HG02973 (cell line): ENCODE results near the gene TTLL5.

Experiments used
- ATAC-seq: cut with Tn5 transposase; IDR thresholded peaks from one replicate; pipeline ENCODE4 v1.9.1; 2021; ENCODE audit warnings: moderate library complexity; ENCODE audit not compliant: unreplicated experiment

The TTLL5 gene

GRCh38 chr14:75981426-75982265 lies 320.6 kb downstream of the TTLL5 start, which contains the start of gene TGFB3:
TSS of gene TGFB3 (minus strand) at chr14:75981995. CDS start at chr14:75980893, 1,102 bp downstream.
- ATAC-seq, result no peak

GRCh38 chr14:75982266-75983018 lies 321.4 kb downstream of the TTLL5 start:
- ATAC-seq, result no peak

GRCh38 chr14:75983019-75983358 lies 321.9 kb downstream of the TTLL5 start:
- ATAC-seq, result no peak

GRCh38 chr14:75984674-75985073 lies 323.6 kb downstream of the TTLL5 start:
- no peak for ATAC-seq

- ATAC-seq, result peak; percentile 66
These were observed 324.8 kb downstream of the TTLL5 start, which contains the start of gene IFT43 for GRCh38 chr14:75985618-75986438. TSS of gene IFT43 (plus strand) at chr14:75985763. CDS start at chr14:75985787, 24 bp downstream.

GRCh38 chr14:75986439-75986765 lies 325.4 kb downstream of the TTLL5 start:
- no peak for ATAC-seq

GRCh38 chr14:75987201-75987970 lies 326.3 kb downstream of the TTLL5 start:
- ATAC-seq, result no peak

- ATAC-seq, result no peak
These were observed 328.1 kb downstream of the TTLL5 start for GRCh38 chr14:75989134-75989533.

GRCh38 chr14:75990297-75990696 lies 329.3 kb downstream of the TTLL5 start:
- no peak for ATAC-seq

- no peak for ATAC-seq
These were observed 330.7 kb downstream of the TTLL5 start for GRCh38 chr14:75991753-75992152.

GRCh38 chr14:75993567-75994041 lies 332.6 kb downstream of the TTLL5 start:
- ATAC-seq, result no peak

GRCh38 chr14:75995372-75996041 lies 334.5 kb downstream of the TTLL5 start:
- no peak for ATAC-seq

GRCh38 chr14:75996488-75996887 lies 335.4 kb downstream of the TTLL5 start:
- ATAC-seq, result no peak

GRCh38 chr14:75999511-76000190 lies 338.6 kb downstream of the TTLL5 start:
- no peak for ATAC-seq

- ATAC-seq, result no peak
These were observed 341.3 kb downstream of the TTLL5 start for GRCh38 chr14:76002383-76002782.
